ENCODE results near the gene USP3. TPM values are rescaled to one million over a fixed set of nuclear protein-coding genes. Genes with fewer than 3 reads are reported as not detected.

The USP3 gene
- total and polyA plus RNA-seq, 9 of the 15 experiments (the other 6 are each of a cell fraction or from before 2014, with no cell fraction given), result 17.3 to 54.3 (median 34.8) TPM

GRCh38 chr15:63504247-63504978 is at the start of gene USP3 (continued):
- TF ChIP-seq CREB5 (CRISPR knock-in tag; IDR thresholded peaks at IDR 0.05), result no peak
- no peak for TF ChIP-seq SMAD2 (IDR thresholded peaks at IDR 0.05; ENCODE audit: low read depth, low read length)
- 0 out of 4 replicates have a peak, but pooled peaks of 1 of the 2 experiments have one; percentile 62 for TF ChIP-seq ZMIZ1 (IDR thresholded peaks at IDR 0.05; ENCODE audit: low read depth in 2 of 2, low read length in 2 of 2)
- no peak for TF ChIP-seq MCM5 (IDR thresholded peaks at IDR 0.05; ENCODE audit: low read depth)
- TF ChIP-seq ZNF77 (CRISPR knock-in tag; IDR thresholded peaks at IDR 0.05), result no peak
- TF ChIP-seq KDM2B (CRISPR knock-in tag; IDR thresholded peaks at IDR 0.05), result peak; percentile 80; the same call in 1 of the 2 replicates
- TF ChIP-seq BCLAF1 (IDR thresholded peaks at IDR 0.05; ENCODE audit: borderline replicate concordance in 1 of 2, control insufficient read depth in 1 of 2, low read depth in 2 of 2, low read length in 1 of 2), result peak in 1 of 2 experiments; percentile 81; a peak in 1 of 4 replicates

All from K562 (cell line).